Fibroblast of lung (primary cell): ENCODE data around the gene VGLL4. TPM values are rescaled to one million over a fixed set of nuclear protein-coding genes. Genes with fewer than 3 reads are reported as not detected.

ENCODE experiments used
- DNase-seq, 2 donors: peaks; one replicate each; pipeline versions ENCODE4 v3.0.0 to v3.0.0-alpha.2; 2010; ENCODE audit warnings: low read depth in 2 of 2
- H2AFZ ChIP-seq: 2 replicates; pipeline ENCODE4 v1.5.1; 2012; ENCODE audit warnings: low read length, control low read depth, inconsistent platforms
- H3K27ac ChIP-seq: 2 replicates; pipeline ENCODE4 v1.5.1; 2011; ENCODE audit warnings: low read length, control low read depth; ENCODE audit not compliant: insufficient read depth
- H3K27me3 ChIP-seq: 2 replicates; pipeline ENCODE4 v1.5.1; 2011; ENCODE audit warnings: mild to moderate bottlenecking, low read length; ENCODE audit not compliant: control insufficient read depth, insufficient read depth
- H3K36me3 ChIP-seq: 2 replicates; pipeline ENCODE4 v1.5.1; 2011; ENCODE audit warnings: low read length; ENCODE audit not compliant: control insufficient read depth, insufficient read depth
- H3K4me1 ChIP-seq: 2 replicates; pipeline ENCODE4 v1.5.1; 2011; ENCODE audit warnings: low read length; ENCODE audit not compliant: control insufficient read depth, insufficient read depth; ENCODE audit errors: extremely low read depth
- H3K4me2 ChIP-seq: 2 replicates; pipeline ENCODE4 v1.5.1; 2011; ENCODE audit warnings: low read length, control low read depth; ENCODE audit not compliant: insufficient read depth; ENCODE audit errors: extremely low read depth
- H3K4me3 ChIP-seq, 4 experiments: fragments of 200-600 bp in 1 of 4; sonication (generic) in 1 of 4; replicated peaks in 1 of 4; 2 replicates each; pipeline ENCODE4 v1.5.1; 2011 to 2016; ENCODE audit warnings: low read length in 4 of 4, low read depth in 3 of 4, mild to moderate bottlenecking in 3 of 4, control low read depth in 2 of 4, inconsistent platforms in 1 of 4, mixed read lengths in 1 of 4; ENCODE audit not compliant: insufficient read depth in 1 of 4; ENCODE audit errors: control extremely low read depth in 1 of 4
- H3K79me2 ChIP-seq: 2 replicates; pipeline ENCODE4 v1.5.1; 2012; ENCODE audit warnings: mild to moderate bottlenecking, low read length, inconsistent platforms; ENCODE audit not compliant: control insufficient read depth, insufficient read depth
- H3K9ac ChIP-seq: 2 replicates; pipeline ENCODE4 v1.5.1; 2011; ENCODE audit warnings: mild to moderate bottlenecking, low read length, control low read depth; ENCODE audit not compliant: insufficient read depth
- H3K9me3 ChIP-seq: 2 replicates; pipeline ENCODE4 v1.5.1; 2012; ENCODE audit warnings: low read depth, low read length; ENCODE audit not compliant: control insufficient read depth, insufficient read depth
- H4K20me1 ChIP-seq: 2 replicates; pipeline ENCODE4 v1.5.1; 2011; ENCODE audit warnings: low read length; ENCODE audit not compliant: control insufficient read depth, insufficient read depth; ENCODE audit errors: extremely low read depth
- CTCF ChIP-seq, 2 donors: IDR thresholded peaks in 1 of 2; conservative IDR thresholded peaks in 1 of 2; 1 replicate in 1 of 2; 2 replicates in 1 of 2; pipeline ENCODE4 v1.5.1; 2011 to 2012; ENCODE audit warnings: low read length in 2 of 2, control low read depth in 1 of 2, inconsistent platforms in 1 of 2, low read depth in 1 of 2, mild to moderate bottlenecking in 1 of 2
- EZH2 ChIP-seq: IDR thresholded peaks from 2 replicates; pipeline ENCODE4 v1.5.1; 2012; ENCODE audit warnings: low read length, control low read depth, mild to moderate bottlenecking; ENCODE audit errors: missing control alignments
- polyA plus RNA-seq, 2 donors: library from polyadenylated mRNA; depleted of rRNA in 1 of 2; stranded (reverse) in 1 of 2; unstranded in 1 of 2; fragments of >200 nt; gene quantifications; 2 replicates each; pipeline ENCODE4 v1.2.1, GENCODE V29; 2011 to 2012; ENCODE audit warnings: missing spikeins in 1 of 2
- total RNA-seq: library from RNA; depleted of rRNA; stranded (reverse); fragments of >200 nt; gene quantifications from 2 replicates; pipeline ENCODE4 v1.2.1, GENCODE V29; 2014

Gene VGLL4
- total and polyA plus RNA-seq, 2 donors (not counting 1 experiment from before 2014, with no cell fraction given) = 18.4 to 34.7 TPM

- TF ChIP-seq CTCF (conservative IDR thresholded peaks at IDR 0.05 in 1 of 2, IDR thresholded peaks at IDR 0.05 in 1 of 2; ENCODE audit: low read depth in 1 of 2, low read length in 2 of 2) (no peak), EZH2 (no peak)
- no peaks in the 10 kb centered on the region for H3K9me3 ChIP-seq
- no peak for DNase-seq
- H3K4me2 ChIP-seq = no peak overlapping the region
- peaks cover 55% of the 10 kb centered on the region for H3K79me2 ChIP-seq
- H3K9ac ChIP-seq = no peak overlapping the region
- H4K20me1 ChIP-seq = no peaks in the 10 kb centered on the region
- H3K27me3 ChIP-seq = no peaks in the 10 kb centered on the region
- peaks cover 1% of the 10 kb centered on the region for H3K36me3 ChIP-seq
- H3K4me3 ChIP-seq = no peak overlapping the region
- peaks cover 14% of the 10 kb centered on the region for H3K4me1 ChIP-seq
- no peak overlapping the region for H3K27ac ChIP-seq
- no peak overlapping the region for H2AFZ ChIP-seq
Measured at GRCh38 chr3:11578169-11578568, 65.5 kb downstream of the VGLL4 start.

- no peak for DNase-seq
- Histone ChIP-seq H3K4me2 (no peak overlapping the region), H3K9me3 (no peaks in the 10 kb centered on the region), H3K79me2 (peaks cover 53% of the 10 kb centered on the region), H3K27ac (no peak overlapping the region), H3K4me3 (no peak overlapping the region), H4K20me1 (no peaks in the 10 kb centered on the region), H3K4me1 (peaks cover 5% of the 10 kb centered on the region), H3K36me3 (peaks cover 1% of the 10 kb centered on the region), H2AFZ (no peak overlapping the region), H3K9ac (no peak overlapping the region), H3K27me3 (no peaks in the 10 kb centered on the region)
- TF ChIP-seq CTCF (conservative IDR thresholded peaks at IDR 0.05 in 1 of 2, IDR thresholded peaks at IDR 0.05 in 1 of 2; ENCODE audit: low read depth in 1 of 2, low read length in 2 of 2) (no peak), EZH2 (no peak)
Measured at GRCh38 chr3:11576453-11576852, 67.3 kb downstream of the VGLL4 start.

- Histone ChIP-seq H3K27ac (no peak overlapping the region), H3K79me2 (peaks cover 53% of the 10 kb centered on the region), H3K4me2 (no peak overlapping the region), H3K4me1 (peaks cover 5% of the 10 kb centered on the region), H3K36me3 (peaks cover 1% of the 10 kb centered on the region), H3K27me3 (no peaks in the 10 kb centered on the region), H3K9ac (no peak overlapping the region), H4K20me1 (no peaks in the 10 kb centered on the region), H2AFZ (no peak overlapping the region), H3K4me3 (no peak overlapping the region), H3K9me3 (no peaks in the 10 kb centered on the region)
- DNase-seq = no peak
- no peak for TF ChIP-seq EZH2
- no peak for TF ChIP-seq CTCF (conservative IDR thresholded peaks at IDR 0.05 in 1 of 2, IDR thresholded peaks at IDR 0.05 in 1 of 2; ENCODE audit: low read depth in 1 of 2, low read length in 2 of 2)
Measured at GRCh38 chr3:11575677-11576076, 68.0 kb downstream of the VGLL4 start.
